GM18858 (cell line): ENCODE results near the gene GJD3.

Experiments used
- ATAC-seq: cut with Tn5 transposase; IDR thresholded peaks from one replicate; pipeline ENCODE4 v1.9.1; 2021; ENCODE audit not compliant: unreplicated experiment

The GJD3 gene

DNA sequence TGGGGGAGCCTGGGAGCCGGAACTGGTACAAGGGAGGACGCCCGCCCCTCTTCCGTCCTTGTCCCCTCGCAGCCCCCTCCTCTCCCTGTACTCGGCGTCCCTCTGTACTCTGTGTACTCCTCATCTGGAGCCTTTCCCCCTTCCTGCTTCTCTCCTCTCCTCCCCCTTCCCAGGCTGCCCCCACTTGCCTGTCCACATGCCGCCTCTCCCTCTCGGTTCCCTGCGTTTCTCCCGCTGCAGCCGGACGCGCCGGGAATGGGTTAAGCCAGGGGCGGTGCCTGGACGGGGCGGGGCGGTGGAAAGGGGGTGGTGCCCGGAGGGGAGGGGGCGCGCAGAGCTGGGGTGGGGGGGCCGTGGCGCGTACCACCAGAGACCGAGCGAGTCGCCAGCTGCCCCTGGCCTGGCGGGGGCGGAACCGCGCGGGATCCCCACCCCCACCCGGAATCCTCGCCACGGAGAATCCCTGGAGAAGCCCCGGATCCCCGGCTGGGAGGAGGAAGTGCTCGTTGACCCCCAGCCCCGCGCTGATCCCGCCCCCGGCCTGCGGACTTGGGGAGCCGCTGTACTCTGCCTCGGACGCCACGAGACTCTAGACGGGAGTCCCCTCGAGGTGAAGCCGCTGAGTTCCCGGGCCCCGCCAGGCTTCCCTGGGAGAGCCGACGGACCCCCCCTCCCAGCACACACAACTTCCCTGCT is 22.6 kb downstream of the GJD3 start:
- ATAC-seq: no peak

DNA sequence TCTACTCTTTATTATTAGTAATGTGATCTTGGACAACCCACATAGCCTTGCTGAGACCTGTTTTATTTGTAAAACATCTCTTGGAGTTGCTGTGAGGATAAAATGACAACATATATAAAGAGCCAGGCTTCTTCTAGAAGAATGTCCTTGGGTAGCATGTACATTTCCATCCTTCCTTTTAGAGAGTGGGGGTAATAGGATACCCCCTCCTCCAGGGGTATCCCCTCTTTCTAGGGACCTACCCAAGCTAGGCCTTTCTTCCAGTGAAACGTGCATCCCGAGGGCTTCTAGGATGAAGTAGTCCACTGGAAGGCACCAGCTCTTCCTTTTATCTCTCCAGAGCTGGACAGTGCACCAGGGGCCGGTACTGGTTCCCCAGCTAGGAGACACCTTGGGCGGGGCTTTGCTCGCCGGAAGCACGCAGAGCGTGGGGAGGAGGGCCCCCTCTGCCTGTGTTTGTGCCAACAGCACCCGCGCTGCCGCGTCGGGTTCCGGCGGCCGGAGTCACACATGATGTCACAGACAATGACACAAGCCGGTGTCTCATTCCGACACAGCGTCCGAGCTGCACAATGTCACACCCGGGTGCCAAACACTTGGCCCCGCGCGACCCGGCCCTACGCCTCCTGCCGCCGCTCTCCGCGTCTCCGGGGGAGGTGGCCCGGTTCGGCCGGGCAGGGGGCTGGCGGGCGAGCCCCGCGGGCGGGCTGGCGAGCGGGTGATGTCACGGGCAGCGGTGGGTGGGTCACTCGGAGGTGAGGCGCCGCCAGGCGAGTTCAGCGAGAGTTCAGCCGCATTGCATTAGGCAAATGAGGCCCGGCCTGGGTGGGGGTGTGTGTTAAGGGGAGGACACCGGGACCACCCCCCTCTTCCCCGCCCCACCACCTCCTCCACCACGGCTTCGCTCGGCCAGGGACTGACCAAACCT is 23.4 kb downstream of the GJD3 start:
- no peak for ATAC-seq

DNA sequence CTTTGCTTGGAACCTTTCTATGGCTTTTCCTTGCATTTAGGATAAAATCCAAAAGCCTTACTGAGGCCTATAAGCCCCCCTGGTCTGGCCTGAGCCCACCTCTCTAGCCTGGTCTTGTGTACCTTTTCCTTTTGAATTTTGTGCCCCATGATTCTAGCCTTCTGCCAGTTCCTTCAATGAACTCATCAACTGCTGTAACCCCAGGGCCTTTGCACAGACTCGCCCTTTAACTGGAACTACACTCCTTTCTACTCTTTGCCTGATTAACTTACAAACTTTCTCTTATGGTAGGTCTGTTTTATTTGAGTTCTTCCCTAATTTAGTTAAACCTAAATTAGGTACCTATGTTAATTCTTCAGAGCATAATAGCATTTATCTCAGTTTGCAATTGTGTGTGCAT is 24.2 kb downstream of the GJD3 start:
- no peak for ATAC-seq

DNA sequence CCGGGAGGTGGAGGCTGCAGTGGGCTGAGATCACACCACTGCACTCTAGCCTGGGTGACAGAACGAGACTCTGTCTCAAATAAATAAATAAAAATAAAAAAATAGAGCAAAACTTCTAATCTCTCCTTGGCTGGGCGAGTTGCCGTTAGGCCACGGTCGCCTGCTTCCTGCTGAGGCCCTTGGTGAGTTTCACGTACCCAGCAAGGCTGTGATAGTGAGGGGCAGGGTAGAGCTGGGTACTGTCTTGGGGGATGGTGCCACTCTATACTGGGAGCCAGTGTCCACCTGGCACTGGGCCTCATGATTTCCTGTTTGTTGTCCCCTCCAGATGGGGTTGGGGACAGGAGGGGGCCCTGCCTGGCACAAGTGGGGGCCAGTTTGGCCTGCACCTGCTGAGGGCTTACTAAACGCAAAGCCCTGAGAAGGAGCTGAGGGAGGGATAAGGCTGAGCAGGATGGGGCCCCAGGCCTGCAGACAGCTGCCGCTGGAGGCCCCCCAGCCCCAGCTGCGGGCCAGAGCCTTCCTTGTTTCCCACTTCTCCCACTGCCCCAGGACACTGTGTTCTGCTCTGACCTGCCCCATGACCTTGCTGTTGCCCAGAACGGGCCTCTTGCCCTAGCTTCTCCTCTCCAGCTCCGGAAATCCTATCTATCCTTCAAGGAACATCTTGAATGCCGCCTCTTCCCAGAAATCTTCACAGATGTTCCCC is 25.4 kb downstream of the GJD3 start:
- no peak for ATAC-seq

DNA sequence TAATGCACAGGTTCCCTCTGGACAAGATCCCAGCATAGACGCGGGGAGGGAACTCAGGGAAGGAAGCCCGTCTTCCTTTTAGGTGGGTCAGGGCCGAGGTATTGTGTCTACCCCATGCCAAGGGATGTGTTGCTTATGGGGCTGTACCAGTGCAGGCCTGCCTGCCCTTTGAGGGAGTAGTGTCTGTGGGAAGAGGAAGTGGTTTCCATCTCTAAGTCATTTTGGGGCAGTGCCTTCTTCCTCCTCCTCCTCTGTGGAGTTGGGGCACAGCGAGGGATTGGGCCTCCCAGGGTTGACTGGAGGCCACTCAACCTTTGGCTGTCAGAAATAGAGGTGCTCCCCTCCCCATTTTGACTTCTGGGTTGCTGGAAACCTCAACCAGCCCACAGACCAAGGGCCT is 26.5 kb downstream of the GJD3 start:
- ATAC-seq: no peak

DNA sequence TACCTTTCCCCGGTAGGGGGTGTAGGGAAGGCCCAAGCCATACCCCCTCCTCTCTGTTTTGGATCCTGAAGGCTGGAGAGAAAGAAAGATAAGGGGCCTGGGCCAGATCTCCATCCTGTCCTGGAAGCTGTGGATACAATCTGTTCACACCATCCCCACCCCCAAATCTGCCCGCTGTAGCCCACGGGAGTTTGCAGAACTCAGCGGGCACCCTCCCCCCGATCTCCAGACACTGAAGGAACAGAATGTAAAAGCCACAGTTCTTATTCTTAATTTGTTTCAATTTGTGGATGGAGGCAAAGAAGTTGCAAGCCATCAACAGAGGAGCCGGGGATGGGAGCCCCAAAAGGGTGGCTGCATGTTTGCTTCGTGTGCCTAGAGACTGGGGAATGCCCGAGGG is 27.2 kb downstream of the GJD3 start:
- no peak for ATAC-seq

DNA sequence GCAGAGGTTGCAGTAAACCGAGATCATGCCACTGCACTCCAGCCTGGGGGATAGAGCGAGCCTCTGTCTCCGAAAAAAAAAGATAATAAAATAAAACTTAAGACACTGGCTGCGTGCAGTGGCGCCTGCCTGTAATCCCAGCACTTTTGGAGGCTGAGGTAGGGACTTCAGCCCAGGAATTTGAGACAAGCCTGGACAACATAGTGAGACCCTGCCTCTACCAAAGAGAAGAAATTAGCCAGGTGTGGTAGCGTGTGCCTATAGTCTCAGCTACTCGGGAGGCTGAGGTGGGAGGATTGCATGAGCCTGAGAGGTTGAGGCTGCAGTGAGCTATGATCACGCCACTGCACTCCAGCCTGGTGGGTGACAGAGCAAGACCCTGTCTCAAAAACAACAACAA is 28.9 kb downstream of the GJD3 start:
- no peak for ATAC-seq

DNA sequence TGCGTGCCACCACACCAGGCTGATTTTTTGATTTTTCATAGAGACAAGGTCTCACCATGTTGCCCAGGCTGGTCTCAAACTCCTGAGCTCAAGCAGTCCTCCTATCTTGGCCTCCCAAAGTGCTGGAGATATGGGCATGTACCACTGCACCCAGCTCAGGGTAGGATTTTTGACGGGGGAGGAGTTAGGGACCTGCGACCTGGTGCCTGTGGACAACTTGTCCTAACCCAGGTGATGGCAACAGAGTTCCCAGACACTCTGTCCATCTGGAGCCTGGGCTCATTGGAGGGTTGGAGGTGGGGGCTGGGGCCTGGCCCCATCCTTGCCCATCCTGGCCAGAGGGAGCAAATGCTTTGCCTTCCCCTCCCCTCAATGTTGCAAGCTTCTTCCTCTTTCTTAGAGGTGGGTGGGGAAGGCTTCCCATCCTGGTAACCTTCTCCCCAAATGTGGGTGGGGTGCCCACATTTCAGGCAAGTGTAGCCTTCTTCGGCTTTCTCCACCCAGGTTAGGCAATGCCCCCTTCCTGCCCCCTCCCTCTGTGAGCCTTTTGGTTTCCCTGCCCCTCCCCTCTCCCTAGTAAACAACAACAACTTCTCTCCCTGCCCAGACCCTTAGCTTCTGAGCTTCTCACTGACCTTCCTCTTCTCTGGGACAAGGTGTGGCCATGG is 30.6 kb downstream of the GJD3 start:
- ATAC-seq: no peak

DNA sequence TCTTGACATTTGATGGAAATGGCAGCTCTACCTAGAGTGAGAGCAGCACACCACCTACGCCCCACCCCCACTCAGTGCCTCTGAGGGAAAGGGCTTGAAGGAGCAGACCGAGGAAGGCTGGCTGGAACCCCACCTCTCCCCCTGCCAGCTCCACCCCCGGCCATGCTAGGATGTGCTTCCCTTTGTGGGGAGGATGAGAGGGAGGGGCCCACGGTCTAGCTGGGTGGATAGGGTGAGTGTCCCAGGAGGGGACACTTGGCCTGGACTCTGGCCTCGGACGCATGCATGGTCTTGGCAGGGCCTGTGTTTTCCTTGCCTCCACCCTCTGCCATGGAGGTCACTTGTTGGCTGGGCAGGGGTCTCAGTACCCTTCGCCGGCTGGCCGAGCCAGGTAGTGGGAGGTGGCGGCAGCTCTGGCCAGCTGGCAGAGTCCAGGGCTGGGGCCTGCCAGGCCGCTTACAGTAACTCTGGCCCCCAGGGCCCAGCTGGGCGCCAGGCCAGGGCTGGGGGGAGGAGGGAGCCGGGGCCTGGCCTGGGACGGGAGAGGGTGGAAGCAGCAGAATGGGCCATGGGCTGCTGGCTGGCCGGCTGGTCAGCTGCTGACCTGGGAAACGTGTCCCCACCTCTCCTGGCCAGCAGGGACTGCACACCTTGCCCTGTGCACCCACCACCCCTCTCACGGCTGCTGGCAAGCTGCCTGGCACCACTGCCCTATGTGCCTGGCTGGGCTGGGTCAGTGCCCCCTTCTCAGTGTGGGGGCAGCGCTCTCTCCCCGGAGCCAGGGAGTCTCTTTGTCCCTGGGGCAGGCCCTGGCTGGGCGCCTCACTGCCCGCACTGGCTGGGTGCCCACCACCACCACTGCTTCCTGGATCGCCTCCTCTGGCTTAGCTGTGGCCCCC is 32.5 kb downstream of the GJD3 start:
- ATAC-seq: no peak

DNA sequence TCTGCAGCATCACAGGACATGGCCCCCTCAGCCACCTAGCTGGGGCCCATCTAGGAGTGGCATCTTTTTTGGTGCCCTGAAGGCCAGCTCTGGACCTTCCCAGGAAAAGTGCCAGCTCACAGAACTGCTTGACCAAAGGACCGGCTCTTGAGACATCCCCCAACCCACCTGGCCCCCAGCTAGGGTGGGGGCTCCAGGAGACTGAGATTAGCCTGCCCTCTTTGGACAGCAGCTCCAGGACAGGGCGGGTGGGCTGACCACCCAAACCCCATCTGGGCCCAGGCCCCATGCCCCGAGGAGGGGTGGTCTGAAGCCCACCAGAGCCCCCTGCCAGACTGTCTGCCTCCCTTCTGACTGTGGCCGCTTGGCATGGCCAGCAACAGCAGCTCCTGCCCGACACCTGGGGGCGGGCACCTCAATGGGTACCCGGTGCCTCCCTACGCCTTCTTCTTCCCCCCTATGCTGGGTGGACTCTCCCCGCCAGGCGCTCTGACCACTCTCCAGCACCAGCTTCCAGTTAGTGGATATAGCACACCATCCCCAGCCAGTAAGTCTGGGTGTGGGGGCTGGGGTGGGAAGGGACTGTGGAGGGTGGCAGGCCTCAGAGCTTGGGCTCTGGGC is 33.6 kb downstream of the GJD3 start:
- no peak for ATAC-seq

DNA sequence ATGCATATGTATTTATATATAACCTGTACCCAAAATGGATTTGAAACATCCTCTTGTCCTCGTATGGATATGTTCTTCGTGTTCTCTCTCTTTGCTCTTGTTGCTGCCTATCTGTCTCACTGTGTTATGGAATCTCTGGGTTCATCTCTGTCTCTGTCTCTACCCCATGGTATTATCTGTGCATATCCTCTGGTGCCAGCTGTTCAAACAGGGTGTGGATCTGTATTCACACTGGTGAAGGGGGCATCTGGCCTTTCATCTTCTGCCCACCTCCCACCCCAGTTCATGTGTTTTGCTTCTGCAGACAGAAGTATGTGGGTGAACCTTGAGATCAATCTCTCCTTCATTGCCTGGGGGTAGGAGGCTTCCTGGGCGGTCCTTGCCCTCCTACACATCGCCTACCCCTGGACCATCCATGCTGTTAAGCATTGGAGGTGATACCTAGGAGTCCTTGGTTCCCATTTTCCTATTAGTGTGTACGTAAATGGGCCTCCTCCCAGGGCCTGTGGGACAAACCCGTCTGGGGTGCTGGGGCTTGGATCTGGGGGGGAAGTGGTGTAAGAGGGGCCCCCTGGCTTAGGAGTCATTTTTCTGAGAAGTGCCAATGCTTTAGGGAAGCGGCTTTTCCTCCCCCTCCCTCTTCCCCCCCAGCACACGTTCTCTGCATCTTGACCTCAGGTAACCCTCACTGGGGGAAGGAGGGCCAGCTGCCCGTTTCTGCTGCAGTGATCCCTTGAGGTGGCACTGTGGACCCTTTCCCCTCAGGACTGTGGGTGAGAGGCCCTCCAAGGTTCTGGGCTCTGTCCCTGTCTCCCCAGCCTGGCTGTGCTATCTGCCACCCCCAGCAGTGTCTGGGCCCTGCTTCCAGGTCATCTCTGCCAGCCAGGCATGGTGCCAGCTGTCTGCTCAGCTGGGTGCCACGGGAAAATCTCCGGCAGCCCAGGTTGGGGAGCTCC is 34.4 kb downstream of the GJD3 start:
- no peak for ATAC-seq

DNA sequence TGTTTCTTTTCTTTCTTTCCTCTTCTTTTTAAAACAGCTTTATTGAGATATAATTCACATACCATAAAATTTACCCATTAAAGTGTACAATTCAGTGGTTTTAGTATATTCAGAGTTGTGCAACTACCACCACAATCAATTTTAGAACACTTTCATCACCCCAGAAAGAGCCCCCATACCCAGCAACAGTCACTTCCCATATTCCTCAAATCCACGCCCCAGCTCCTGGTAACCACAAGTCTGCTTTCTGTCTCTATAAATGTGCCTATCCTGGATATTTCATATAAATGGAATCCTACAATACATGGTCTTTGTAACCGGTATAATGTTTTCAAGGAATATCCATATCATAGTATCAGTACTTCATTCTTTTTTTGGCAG is 36.2 kb downstream of the GJD3 start:
- no peak for ATAC-seq

DNA sequence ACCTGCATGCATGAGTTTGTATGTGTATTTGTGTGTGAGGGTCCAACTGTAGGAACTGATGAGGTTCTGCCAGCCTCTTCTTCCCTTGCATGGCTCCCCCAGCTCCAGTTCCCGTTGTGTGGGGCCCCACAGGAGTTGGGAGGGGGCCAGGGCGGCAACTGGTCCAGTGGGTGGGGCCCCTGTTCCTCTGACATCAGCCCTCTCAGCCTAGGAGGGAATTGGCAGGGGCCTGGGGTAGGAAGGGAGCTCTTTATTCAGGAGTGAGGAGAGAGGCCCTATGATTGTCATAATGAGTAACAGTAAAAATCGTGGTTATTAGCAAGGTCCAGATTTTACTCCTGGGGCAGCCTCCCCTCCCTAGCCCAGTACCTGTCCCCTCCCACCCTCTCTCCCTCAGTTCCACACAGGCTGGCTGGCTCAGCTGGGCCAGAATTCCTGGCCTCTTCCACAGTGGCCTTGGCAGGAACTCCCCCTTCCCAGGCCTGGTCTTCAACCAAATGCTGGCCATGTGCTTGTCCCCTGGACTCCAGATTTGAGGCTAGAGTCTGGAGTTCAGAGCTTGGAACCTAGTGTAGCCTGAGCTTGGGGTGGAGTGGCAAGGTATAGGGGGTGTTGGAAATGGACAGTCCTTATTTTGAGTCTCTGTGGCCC is 36.7 kb downstream of the GJD3 start:
- no peak for ATAC-seq

DNA sequence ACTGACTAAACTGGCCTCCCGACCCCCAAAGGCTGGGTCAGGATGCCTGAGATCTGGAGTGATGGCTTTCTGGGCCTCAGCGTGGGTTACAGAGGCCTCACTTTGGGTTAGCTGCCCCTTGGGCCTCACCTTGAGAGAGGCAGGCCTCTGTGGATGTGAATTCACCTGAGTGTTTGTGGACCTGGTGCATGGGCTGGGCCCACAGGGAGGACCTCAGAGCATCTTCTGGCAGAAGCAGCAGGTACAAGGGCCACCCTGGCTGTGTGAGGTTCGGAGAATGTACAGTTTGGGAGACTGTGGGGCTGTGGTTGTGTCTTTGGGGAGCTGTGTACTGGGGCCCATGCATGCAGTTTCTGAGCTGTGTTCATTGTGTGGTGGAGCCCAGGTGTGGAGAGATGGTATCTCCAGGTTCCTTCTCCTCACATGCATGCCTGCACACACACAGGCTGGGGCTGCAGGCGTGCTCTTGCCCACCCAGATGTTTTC is 37.2 kb downstream of the GJD3 start:
- no peak for ATAC-seq

DNA sequence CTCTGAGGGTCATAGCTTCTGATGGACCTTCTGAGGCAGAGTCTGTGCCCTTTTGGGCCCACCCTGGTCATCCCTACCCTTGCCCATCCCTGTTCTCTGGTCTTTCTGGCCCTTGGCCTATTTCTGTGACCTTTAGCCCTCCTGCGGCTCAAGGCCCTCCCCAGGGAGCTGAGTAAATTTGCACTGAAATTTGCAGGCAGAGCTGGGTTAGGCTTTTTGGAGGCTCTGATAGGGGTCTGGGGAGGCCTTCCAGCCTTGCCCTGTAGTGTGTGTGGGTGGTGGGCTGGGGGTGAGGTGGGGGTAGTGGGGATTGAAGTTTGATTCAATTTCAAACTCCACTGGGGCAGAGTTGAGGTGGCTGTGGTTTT is 37.7 kb downstream of the GJD3 start:
- ATAC-seq: no peak

DNA sequence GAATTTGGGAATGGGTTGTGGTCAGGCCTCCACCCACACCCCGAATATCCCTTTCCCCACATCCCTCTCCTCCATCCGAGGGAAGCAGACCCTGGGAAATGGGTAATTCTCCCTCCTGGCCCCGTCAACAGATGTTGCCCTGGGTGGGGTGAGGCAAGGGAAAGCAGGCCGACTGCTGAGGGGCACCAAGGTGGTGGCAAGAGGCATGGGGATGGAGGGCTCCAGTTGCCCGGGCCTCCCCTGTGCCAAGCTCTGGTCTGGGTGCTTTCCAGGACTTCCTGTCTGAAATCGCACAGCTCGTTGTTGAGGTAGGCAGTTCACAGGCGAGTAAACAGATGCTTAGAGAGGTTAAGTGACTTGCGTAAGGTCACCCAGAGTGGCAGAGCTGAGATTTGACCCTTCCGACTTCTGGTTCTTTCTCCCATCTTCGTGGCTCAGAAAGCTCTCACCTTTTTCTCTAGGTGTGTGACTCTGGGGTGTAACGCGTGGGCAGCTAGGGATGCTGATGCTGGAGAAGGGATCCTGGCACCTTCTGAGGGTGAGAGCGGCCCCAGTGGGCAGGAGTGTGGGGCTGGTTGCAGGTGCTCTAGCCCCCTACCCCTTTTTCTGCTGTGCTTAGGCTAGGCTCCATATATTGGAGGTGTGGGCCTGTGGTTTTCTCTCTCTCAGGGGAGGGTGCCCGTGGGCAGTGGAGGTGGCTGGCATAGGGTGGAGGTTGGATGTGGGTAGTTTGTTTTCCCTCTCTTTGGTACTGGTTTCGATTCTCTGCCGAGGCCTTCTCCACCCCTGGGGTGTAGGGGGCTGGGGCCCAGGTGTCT is 38.3 kb downstream of the GJD3 start:
- ATAC-seq: no peak
